Transverse colon (tissue), 4 donors: ENCODE results near the gene HRC. TPM values are rescaled to one million over a fixed set of nuclear protein-coding genes. Genes with fewer than 3 reads are reported as not detected.
A peak's percentile ranks its signal among the peaks of the same experiment; 100 is the strongest.

Experiments
- DNase-seq: peaks from one replicate; pipeline ENCODE4 v3.0.0-alpha.2; 2019
- H3K27ac ChIP-seq, 4 donors: fragments of 200-600 bp; sonication (generic); 2 replicates each; pipeline ENCODE4 v1.5.1; 2016 to 2018; ENCODE audit warnings: inconsistent platforms in 4 of 4
- H3K27me3 ChIP-seq: fragments of 200-600 bp; sonication (generic); 2 replicates; pipeline ENCODE4 v1.5.1; 2017; ENCODE audit warnings: inconsistent platforms
- H3K36me3 ChIP-seq, 4 donors: fragments of 200-600 bp; sonication (generic); 2 replicates each; pipeline ENCODE4 v1.5.1; 2017 to 2019; ENCODE audit warnings: inconsistent platforms in 4 of 4
- H3K4me1 ChIP-seq, 4 donors: fragments of 200-600 bp; sonication (generic); 2 replicates each; pipeline ENCODE4 v1.5.1; 2017 to 2020; ENCODE audit warnings: inconsistent platforms in 4 of 4
- H3K4me3 ChIP-seq, 4 donors: fragments of 200-600 bp; sonication (generic); 1 replicate in 1 of 4; 2 replicates in 3 of 4; pipeline versions ENCODE4 v1.5.1 to v1.6.1; 2017 to 2019; ENCODE audit warnings: inconsistent platforms in 4 of 4
- H3K9me3 ChIP-seq, 2 donors: fragments of 200-600 bp; sonication (generic); 2 replicates each; pipeline ENCODE4 v1.5.1; 2017 to 2019; ENCODE audit warnings: inconsistent platforms in 2 of 2
- EP300 ChIP-seq: sonication (generic); formaldehyde crosslinking; IDR thresholded peaks from one replicate; pipeline ENCODE4 v1.6.1; 2017; ENCODE audit warnings: antibody characterized with exemption, low read depth
- POLR2A ChIP-seq: fragments of 450-650 bp; IDR thresholded peaks from one replicate; pipeline ENCODE4 v1.6.1; 2016; ENCODE audit warnings: antibody characterized with exemption, mild to moderate bottlenecking, moderate library complexity
- POLR2AphosphoS5 ChIP-seq, 3 donors: sonication (generic); formaldehyde crosslinking; IDR thresholded peaks; one replicate each; pipeline ENCODE4 v1.6.1; 2016; ENCODE audit warnings: antibody characterized with exemption in 3 of 3
- WGBS, 2 donors: methylation state at CpG; one replicate each; pipeline ENCODE4 v1.1.5; 2018; ENCODE audit warnings: low coverage in 1 of 2; 5-methylcytosine and 5-hydroxymethylcytosine counted together
- in situ Hi-C, 4 donors: fragments of 200-750 bp; cut with MboI; loops; one replicate each; pipeline versions ENCODE4 v1.15.0 to v1.15.1; 2017; ENCODE audit warnings: low sequenced_read_pairs in 3 of 4, low pct_ligation_motif_present in 1 of 4, low pct_unique_long_range_greater_than_20kb in 1 of 4
- intact Hi-C: fragments of 100-400 bp; cut with DNase I; formaldehyde crosslinking; loops from one replicate; pipeline ENCODE4 v1.15.1; 2023; ENCODE audit warnings: low total_unique reads
- total RNA-seq, 4 donors: library from RNA; depleted of rRNA; stranded (reverse); fragments of >200 nt; gene quantifications; one replicate each; pipeline ENCODE4 v1.1.0, GENCODE V29; 2016
- TF ChIP-seq, protein P1 (sequence below), 5 experiments: fragments of 200-600 bp in 3 of 5; fragments of 450-650 bp in 2 of 5; sonication (generic) in 3 of 5; IDR thresholded peaks; 1 replicate in 2 of 5; 2 replicates in 3 of 5; pipeline ENCODE4 v1.5.1; 2016 to 2017; ENCODE audit warnings: antibody characterized with exemption in 5 of 5, inconsistent platforms in 3 of 5, mild to moderate bottlenecking in 2 of 5, moderate library complexity in 1 of 5

Gene HRC
- total RNA-seq, 4 donors from 2014 or later, result 0.16 to 0.82 TPM; not detected in 2

DNA sequence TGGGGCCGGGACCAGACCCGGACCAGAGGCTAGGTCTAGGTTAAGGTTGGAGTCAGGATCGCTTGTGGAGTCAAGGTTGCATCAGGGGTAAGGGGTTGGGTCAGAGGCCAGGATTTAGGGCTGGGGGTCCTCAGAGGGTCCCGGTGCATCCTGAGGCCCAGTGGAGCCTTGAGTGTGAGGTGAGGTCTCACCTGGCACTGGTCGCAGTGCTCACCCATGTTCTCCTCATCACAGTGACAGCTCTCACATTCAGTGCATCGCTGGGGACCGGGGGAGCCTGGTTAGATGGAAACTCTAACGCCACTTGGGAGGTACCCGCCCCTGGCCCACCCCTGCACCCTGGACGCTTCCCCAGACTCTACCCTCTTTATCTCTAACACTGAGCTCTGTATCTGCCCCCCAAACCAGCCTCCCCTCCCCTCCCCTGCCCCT, 3.1 kb downstream of the HRC start:
- WGBS, 2 donors, result 40% methylated on average over 10 of the region's 10 CpGs; no CpG with 5 or more reads in 1 of the 2 donors
- peaks cover 8 to 39% (median 26%) of the 10 kb centered on the region in 4 donors for H3K4me1 ChIP-seq
- no peaks in the 10 kb centered on the region for H3K36me3 ChIP-seq
- in situ Hi-C loops (no loop called here), intact Hi-C loops (no loop called here)
- peak overlapping the region in 1 of 4 donors; percentile 56 for H3K4me3 ChIP-seq
- H3K27me3 ChIP-seq, result no peaks in the 10 kb centered on the region
- no peak for DNase-seq
- TF ChIP-seq POLR2AphosphoS5 (IDR thresholded peaks at IDR 0.05) (no peak), POLR2A (no peak), EP300 (no peak)
- TF ChIP-seq, protein P1, sequence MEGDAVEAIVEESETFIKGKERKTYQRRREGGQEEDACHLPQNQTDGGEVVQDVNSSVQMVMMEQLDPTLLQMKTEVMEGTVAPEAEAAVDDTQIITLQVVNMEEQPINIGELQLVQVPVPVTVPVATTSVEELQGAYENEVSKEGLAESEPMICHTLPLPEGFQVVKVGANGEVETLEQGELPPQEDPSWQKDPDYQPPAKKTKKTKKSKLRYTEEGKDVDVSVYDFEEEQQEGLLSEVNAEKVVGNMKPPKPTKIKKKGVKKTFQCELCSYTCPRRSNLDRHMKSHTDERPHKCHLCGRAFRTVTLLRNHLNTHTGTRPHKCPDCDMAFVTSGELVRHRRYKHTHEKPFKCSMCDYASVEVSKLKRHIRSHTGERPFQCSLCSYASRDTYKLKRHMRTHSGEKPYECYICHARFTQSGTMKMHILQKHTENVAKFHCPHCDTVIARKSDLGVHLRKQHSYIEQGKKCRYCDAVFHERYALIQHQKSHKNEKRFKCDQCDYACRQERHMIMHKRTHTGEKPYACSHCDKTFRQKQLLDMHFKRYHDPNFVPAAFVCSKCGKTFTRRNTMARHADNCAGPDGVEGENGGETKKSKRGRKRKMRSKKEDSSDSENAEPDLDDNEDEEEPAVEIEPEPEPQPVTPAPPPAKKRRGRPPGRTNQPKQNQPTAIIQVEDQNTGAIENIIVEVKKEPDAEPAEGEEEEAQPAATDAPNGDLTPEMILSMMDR (IDR thresholded peaks at IDR 0.05), result no peak
- H3K27ac ChIP-seq, result peak overlapping the region; percentile 83 to 94 (median 92)
- no peaks in the 10 kb centered on the region for H3K9me3 ChIP-seq

DNA sequence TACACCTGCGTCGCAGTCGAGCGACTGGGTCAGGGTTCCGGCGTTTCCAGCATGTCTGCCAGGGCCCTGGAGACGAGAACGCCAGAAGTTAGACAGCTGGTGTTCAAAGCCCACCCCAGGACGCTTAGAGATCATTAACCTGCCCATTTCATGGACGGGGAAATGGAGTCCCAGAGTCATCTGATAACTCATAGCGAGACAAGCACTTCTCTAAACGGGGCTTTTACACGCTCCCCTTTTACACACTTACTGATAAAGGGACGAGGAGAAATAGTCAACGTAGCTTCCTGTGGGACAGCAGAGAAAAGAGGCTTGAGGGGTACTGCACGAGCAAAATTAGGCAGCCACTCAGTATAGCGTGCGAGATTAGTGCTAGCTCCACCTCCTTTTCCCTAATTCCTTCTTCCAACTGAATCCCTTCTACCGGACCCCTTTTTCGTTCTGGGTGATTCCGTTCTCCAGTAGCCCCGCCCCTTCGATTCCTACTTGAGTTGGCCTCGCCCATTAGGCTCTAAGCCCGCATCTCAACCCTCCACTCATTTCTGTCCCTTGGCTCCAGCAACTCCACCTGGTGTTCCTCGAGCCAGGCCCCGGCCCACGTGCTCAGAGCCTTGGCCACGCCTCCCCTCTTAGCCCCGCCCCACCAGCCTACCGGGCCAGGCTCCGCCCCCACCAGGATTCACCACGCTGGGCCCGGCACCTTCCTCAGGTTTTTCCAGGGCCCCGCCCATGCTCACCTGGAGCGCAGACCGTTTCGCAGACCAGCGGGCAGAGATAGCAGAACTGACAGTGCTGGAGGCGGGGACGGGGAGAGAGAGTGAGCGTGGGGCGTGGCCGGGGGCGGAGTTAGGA, 3.7 kb downstream of the HRC start:
- H3K27ac ChIP-seq, result peak overlapping the region; percentile 83 to 94 (median 92)
- no peaks in the 10 kb centered on the region for H3K9me3 ChIP-seq
- DNase-seq, result peak; percentile 98
- peak; percentile 45 for TF ChIP-seq POLR2A
- peak; percentile 9 to 60 (median 52) for TF ChIP-seq POLR2AphosphoS5 (IDR thresholded peaks at IDR 0.05)
- no peak for TF ChIP-seq EP300
- peak overlapping the region in 3 of 4 donors; percentile 54 to 72 (median 56) for H3K4me3 ChIP-seq
- H3K36me3 ChIP-seq, result no peaks in the 10 kb centered on the region
- H3K4me1 ChIP-seq, result peaks cover 8 to 39% (median 26%) of the 10 kb centered on the region in 4 donors
- no peaks in the 10 kb centered on the region for H3K27me3 ChIP-seq
- intact Hi-C loops (no loop called here), in situ Hi-C loops (no loop called here)
- 0 to 3% methylated on average over 3 to 41 of the region's 45 CpGs for whole genome bisulfite sequencing, 2 donors

DNA sequence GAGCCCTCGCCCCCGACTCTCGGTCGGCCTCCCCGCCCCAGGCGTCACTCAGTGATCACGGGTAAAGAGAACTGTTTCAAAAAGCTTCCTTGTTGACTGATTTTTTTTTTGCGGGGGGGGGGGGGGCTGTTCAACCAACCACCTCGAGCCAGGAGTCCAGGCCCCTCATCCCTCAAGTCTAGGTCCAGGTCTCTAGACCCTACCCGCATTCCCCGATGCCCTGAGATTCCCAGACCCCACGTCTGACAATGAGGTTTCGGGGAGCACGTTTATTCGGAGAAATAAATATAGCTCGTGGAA, 4.3 kb downstream of the HRC start:
- intact Hi-C loops, result no loop called here
- TF ChIP-seq, protein P1 (IDR thresholded peaks at IDR 0.05), result no peak
- TF ChIP-seq POLR2A, result no peak
- TF ChIP-seq EP300, result no peak
- TF ChIP-seq POLR2AphosphoS5 (IDR thresholded peaks at IDR 0.05), result no peak
- H3K27me3 ChIP-seq, result no peaks in the 10 kb centered on the region

DNA sequence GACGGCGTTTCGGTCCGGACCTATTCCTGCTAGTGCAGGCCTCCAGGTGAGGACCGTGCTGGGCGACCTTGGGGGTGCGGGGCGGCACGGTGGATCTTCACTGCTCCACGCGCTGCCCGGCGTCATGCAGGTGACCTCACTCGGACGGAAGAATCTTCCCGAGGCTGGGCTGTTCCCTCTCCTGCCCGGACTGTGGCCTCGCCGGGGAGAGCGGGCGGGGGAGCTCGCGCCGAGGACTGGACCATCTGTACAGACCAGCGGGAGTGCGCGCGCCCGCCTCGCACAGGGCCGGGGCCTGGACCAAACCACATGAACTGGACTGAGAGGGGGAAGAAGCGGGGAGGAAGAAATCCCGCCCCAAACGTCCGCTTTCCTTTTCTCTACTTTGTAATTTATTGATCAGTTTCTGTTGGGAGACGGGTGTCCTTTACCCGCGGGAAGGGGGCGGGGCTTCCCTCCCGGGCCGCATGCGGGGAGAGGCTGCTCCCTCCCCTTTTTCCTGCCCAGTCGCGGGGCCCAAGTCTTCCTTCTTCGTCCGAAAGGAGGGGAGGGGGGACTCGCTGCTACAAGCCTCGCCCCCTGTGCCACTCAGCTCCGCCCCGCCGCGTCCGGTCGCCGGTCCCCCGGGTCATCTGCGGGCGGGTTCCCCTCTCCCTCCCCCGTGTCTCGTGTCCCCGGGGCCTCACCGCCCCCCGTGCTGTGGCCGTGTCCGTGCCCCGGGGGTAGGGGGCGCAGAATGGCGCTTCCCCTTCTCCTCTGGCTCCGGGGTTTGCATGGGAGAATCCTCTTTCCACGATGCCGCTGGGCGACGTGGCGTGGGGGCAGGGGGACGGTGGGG, 4.9 kb downstream of the HRC start:
- in situ Hi-C loops, result no loop called here
- intact Hi-C loops, result no loop called here
- 1% methylated on average over 48 of the region's 75 CpGs; no CpG with 5 or more reads in 1 of the 2 donors for WGBS, 2 donors

More for the DNA sequence above, 4.3 kb downstream of the HRC start:
- H3K9me3 ChIP-seq, result no peaks in the 10 kb centered on the region
- peak overlapping the region; percentile 83 to 94 (median 92) for H3K27ac ChIP-seq
- in situ Hi-C loops, result no loop called here
- peak overlapping the region; percentile 54 to 78 (median 64) for H3K4me3 ChIP-seq
- no peak for DNase-seq
- H3K36me3 ChIP-seq, result no peaks in the 10 kb centered on the region
- H3K4me1 ChIP-seq, result peaks cover 13 to 45% (median 31%) of the 10 kb centered on the region in 4 donors
- WGBS, 2 donors, result 4% methylated on average over 15 of the region's 16 CpGs; no CpG with 5 or more reads in 1 of the 2 donors

More for the DNA sequence above, 4.9 kb downstream of the HRC start:
- Histone ChIP-seq H3K9me3 (no peaks in the 10 kb centered on the region), H3K27me3 (no peaks in the 10 kb centered on the region), H3K27ac (peak overlapping the region; percentile 83 to 94 (median 92)), H3K4me3 (peak overlapping the region; percentile 54 to 78 (median 64)), H3K36me3 (no peaks in the 10 kb centered on the region), H3K4me1 (peaks cover 17 to 51% (median 35%) of the 10 kb centered on the region in 4 donors)
- peak; percentile 93 for DNase-seq
- TF ChIP-seq POLR2A (peak; percentile 79), POLR2AphosphoS5 (IDR thresholded peaks at IDR 0.05) (peak; percentile 85 to 91 (median 90)), EP300 (no peak)
- TF ChIP-seq, protein P1 (IDR thresholded peaks at IDR 0.05), result no peak
